Esophagus squamous epithelium (tissue), 4 donors: ENCODE results near the gene MZT2A.
"Not testable (repeated sequence)": the region's sequence is repeated elsewhere in the genome, so short reads cannot be mapped to it uniquely, and the experiment has no call there.

Experiments
- CTCF ChIP-seq, 6 experiments: fragments of 450-650 bp in 4 of 6; fragments of 200-600 bp in 2 of 6; sonication (generic) in 2 of 6; IDR thresholded peaks; one replicate each; pipeline ENCODE4 v1.5.1; 2016 to 2019; ENCODE audit warnings: antibody characterized with exemption in 6 of 6, mild to moderate bottlenecking in 4 of 6, moderate library complexity in 4 of 6
- POLR2A ChIP-seq, 4 donors: fragments of 450-650 bp; IDR thresholded peaks; one replicate each; pipeline ENCODE4 v1.6.1; 2017; ENCODE audit warnings: antibody characterized with exemption in 4 of 4, mild to moderate bottlenecking in 4 of 4, moderate library complexity in 3 of 4

DNA sequence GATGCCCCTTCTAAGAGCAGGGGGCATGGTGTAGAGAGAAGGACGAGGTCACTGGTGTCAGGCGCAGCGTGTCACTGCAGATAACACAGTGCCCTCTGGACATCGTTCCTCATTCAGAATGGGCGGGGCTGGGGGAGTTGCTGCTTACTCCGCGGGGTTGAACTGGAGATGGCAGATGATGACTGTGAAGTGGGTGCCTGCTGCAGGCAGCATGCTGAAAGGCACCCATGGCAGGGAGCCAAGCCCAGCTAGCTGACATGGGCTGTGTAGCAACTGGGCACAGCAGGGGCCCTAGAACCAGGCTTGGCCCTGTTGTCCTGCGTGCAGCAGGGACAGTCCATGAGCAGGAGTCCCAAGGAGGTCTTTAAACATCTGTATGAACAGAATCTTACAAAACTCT is 20.6 kb downstream of the MZT2A start:
- not testable (repeated sequence) for TF ChIP-seq CTCF, POLR2A (IDR thresholded peaks at IDR 0.05)
